ENCODE data around the gene PLEKHH2.
"Not testable (repeated sequence)": the region's sequence is repeated elsewhere in the genome, so short reads cannot be mapped to it uniquely, and the experiment has no call there.

The PLEKHH2 gene

GRCh38 chr2:43689999-43690398 lies 52.9 kb downstream of the PLEKHH2 start:
- no peak for DNase-seq (ENCODE audit: extremely low spot score)
- POLR2A ChIA-PET, result no interaction called here
- CTCF ChIA-PET, result no interaction called here
- TF ChIP-seq SUZ12 (IDR thresholded peaks at IDR 0.05) (no peak), PKNOX1 (IDR thresholded peaks at IDR 0.05) (no peak), ZNF384 (IDR thresholded peaks at IDR 0.05) (no peak), L3MBTL2 (conservative IDR thresholded peaks at IDR 0.05) (no peak), NFRKB (IDR thresholded peaks at IDR 0.05) (no peak), BHLHE40 (IDR thresholded peaks at IDR 0.05; ENCODE audit: borderline replicate concordance) (no peak), FOXK2 (IDR thresholded peaks at IDR 0.05) (no peak), ARNT (IDR thresholded peaks at IDR 0.05) (no peak), CTBP1 (IDR thresholded peaks at IDR 0.05; ENCODE audit: borderline replicate concordance) (no peak), ELF4 (IDR thresholded peaks at IDR 0.05) (no peak), FOXM1 (IDR thresholded peaks at IDR 0.05; ENCODE audit: borderline replicate concordance) (no peak), HDGF (IDR thresholded peaks at IDR 0.05; ENCODE audit: borderline replicate concordance) (no peak), FOXA1 (IDR thresholded peaks at IDR 0.05) (no peak), SP1 (IDR thresholded peaks at IDR 0.05) (no peak)

GRCh38 chr2:43692428-43692994 lies 55.5 kb downstream of the PLEKHH2 start:
- TF ChIP-seq CTBP1 (IDR thresholded peaks at IDR 0.05; ENCODE audit: borderline replicate concordance), result no peak
- no peak for TF ChIP-seq PKNOX1 (IDR thresholded peaks at IDR 0.05)
- TF ChIP-seq FOXM1 (IDR thresholded peaks at IDR 0.05; ENCODE audit: borderline replicate concordance), result no peak
- no peak for TF ChIP-seq SP1 (IDR thresholded peaks at IDR 0.05)
- TF ChIP-seq ZNF384 (IDR thresholded peaks at IDR 0.05), result no peak
- no peak for TF ChIP-seq FOXK2 (IDR thresholded peaks at IDR 0.05)
- no peak for TF ChIP-seq FOXA1 (IDR thresholded peaks at IDR 0.05)
- no peak for DNase-seq (ENCODE audit: extremely low spot score)
- ChIA-PET CTCF (no interaction called here), POLR2A (no interaction called here)

GRCh38 chr2:43698140-43698539 lies 61.1 kb downstream of the PLEKHH2 start:
- POLR2A ChIA-PET; DNase-seq (ENCODE audit: extremely low spot score): not testable (repeated sequence)
- CTCF ChIA-PET, result interaction anchor here (0.6 kb wide), 1 partner anchor 23 kb away, joined by 5 read pairs; no protein-coding TSS in a partner anchor

- ChIA-PET CTCF (interaction anchor here (0.9 kb wide), 1 partner anchor 24 kb away, joined by 3 read pairs; no protein-coding TSS in a partner anchor), POLR2A (no interaction called here)
- no peak for TF ChIP-seq ZNF384 (IDR thresholded peaks at IDR 0.05)
- no peak for TF ChIP-seq PKNOX1 (IDR thresholded peaks at IDR 0.05)
- TF ChIP-seq LEF1 (IDR thresholded peaks at IDR 0.05; ENCODE audit: borderline replicate concordance), result no peak
- no peak for TF ChIP-seq TARDBP (IDR thresholded peaks at IDR 0.05)
- no peak for TF ChIP-seq FOXM1 (IDR thresholded peaks at IDR 0.05; ENCODE audit: borderline replicate concordance)
- TF ChIP-seq L3MBTL2 (conservative IDR thresholded peaks at IDR 0.05), result no peak
- TF ChIP-seq NFRKB (IDR thresholded peaks at IDR 0.05), result no peak
- no peak for TF ChIP-seq ELF4 (IDR thresholded peaks at IDR 0.05)
- TF ChIP-seq FOXA1 (IDR thresholded peaks at IDR 0.05), result no peak
- TF ChIP-seq ARNT (IDR thresholded peaks at IDR 0.05), result no peak
- no peak for TF ChIP-seq FOXK2 (IDR thresholded peaks at IDR 0.05)
- no peak for TF ChIP-seq SP1 (IDR thresholded peaks at IDR 0.05)
- no peak for TF ChIP-seq BHLHE40 (IDR thresholded peaks at IDR 0.05; ENCODE audit: borderline replicate concordance)
- TF ChIP-seq CTBP1 (IDR thresholded peaks at IDR 0.05; ENCODE audit: borderline replicate concordance), result no peak
- no peak for TF ChIP-seq HDGF (IDR thresholded peaks at IDR 0.05; ENCODE audit: borderline replicate concordance)
- no peak for TF ChIP-seq SUZ12 (IDR thresholded peaks at IDR 0.05)
- DNase-seq (ENCODE audit: extremely low spot score), result no peak
These were observed 62.7 kb downstream of the PLEKHH2 start for GRCh38 chr2:43699761-43700160.

- TF ChIP-seq SP1 (IDR thresholded peaks at IDR 0.05) (no peak), ELF4 (IDR thresholded peaks at IDR 0.05) (no peak), SUZ12 (IDR thresholded peaks at IDR 0.05) (no peak)
- CTCF ChIA-PET, result no interaction called here
- POLR2A ChIA-PET, result no interaction called here
- no peak for DNase-seq (ENCODE audit: extremely low spot score)
These were observed 64.1 kb downstream of the PLEKHH2 start for GRCh38 chr2:43701111-43701510.

- POLR2A ChIA-PET, result no interaction called here
- DNase-seq (ENCODE audit: extremely low spot score), result no peak
- no peak for TF ChIP-seq FOXM1 (IDR thresholded peaks at IDR 0.05; ENCODE audit: borderline replicate concordance)
- no peak for TF ChIP-seq CTBP1 (IDR thresholded peaks at IDR 0.05; ENCODE audit: borderline replicate concordance)
- no peak for TF ChIP-seq HDGF (IDR thresholded peaks at IDR 0.05; ENCODE audit: borderline replicate concordance)
- no peak for TF ChIP-seq SUZ12 (IDR thresholded peaks at IDR 0.05)
- TF ChIP-seq FOXA1 (IDR thresholded peaks at IDR 0.05), result no peak
- TF ChIP-seq PKNOX1 (IDR thresholded peaks at IDR 0.05), result no peak
- TF ChIP-seq NFRKB (IDR thresholded peaks at IDR 0.05), result no peak
- no peak for TF ChIP-seq L3MBTL2 (conservative IDR thresholded peaks at IDR 0.05)
- no peak for TF ChIP-seq BHLHE40 (IDR thresholded peaks at IDR 0.05; ENCODE audit: borderline replicate concordance)
- TF ChIP-seq ARNT (IDR thresholded peaks at IDR 0.05), result no peak
- TF ChIP-seq ZNF384 (IDR thresholded peaks at IDR 0.05), result no peak
- TF ChIP-seq ELF4 (IDR thresholded peaks at IDR 0.05), result no peak
- no peak for TF ChIP-seq SP1 (IDR thresholded peaks at IDR 0.05)
- no peak for TF ChIP-seq LEF1 (IDR thresholded peaks at IDR 0.05; ENCODE audit: borderline replicate concordance)
- no peak for TF ChIP-seq TARDBP (IDR thresholded peaks at IDR 0.05)
- no peak for TF ChIP-seq FOXK2 (IDR thresholded peaks at IDR 0.05)
- CTCF ChIA-PET, result no interaction called here
These were observed 70.4 kb downstream of the PLEKHH2 start for GRCh38 chr2:43707255-43708015.

Measured in HEK293T (cell line).